ENCODE results near the gene SFXN3. TPM values are rescaled to one million over a fixed set of nuclear protein-coding genes. Genes with fewer than 3 reads are reported as not detected.

The SFXN3 gene
- total RNA-seq, 2 experiments from 2014 or later, result 28.8 to 29.6 TPM

- Mint-ChIP-seq H3K27ac (no peak overlapping the region), H3K4me3 (no peak overlapping the region), H3K9me3 (no peaks in the 10 kb centered on the region), H3K27me3 (peaks cover 34% of the 10 kb centered on the region), H3K36me3 (ENCODE audit: low read depth) (no peaks in the 10 kb centered on the region), H3K4me1 (ENCODE audit: low read depth) (no peaks in the 10 kb centered on the region)
- POLR2A ChIA-PET, result no interaction called here
- no peak for DNase-seq
- intact Hi-C loops (cut with micrococcal nuclease), result no loop called here
- ATAC-seq, result no peak
- no peak for TF ChIP-seq CTCF (IDR thresholded peaks at IDR 0.05)
- CTCF ChIA-PET, result interaction anchor here (1.7 to 14.0 kb wide), 3 partner anchors 29 to 54 kb away, joined by 5 to 507 read pairs (median 24); no protein-coding TSS in a partner anchor
Measured at GRCh38 chr10:101089520-101090299, 58.7 kb downstream of the SFXN3 start.

GRCh38 chr10:101090597-101090996, 59.6 kb downstream of the SFXN3 start:
- Mint-ChIP-seq H3K4me3 (no peak overlapping the region), H3K9me3 (no peaks in the 10 kb centered on the region), H3K27me3 (peaks cover 32% of the 10 kb centered on the region), H3K4me1 (ENCODE audit: low read depth) (peaks cover under 1% of the 10 kb centered on the region), H3K27ac (no peak overlapping the region), H3K36me3 (ENCODE audit: low read depth) (no peaks in the 10 kb centered on the region)
- POLR2A ChIA-PET, result no interaction called here
- CTCF ChIA-PET, result interaction anchor here (2.0 to 14.0 kb wide), 3 partner anchors 11 to 71 kb away, joined by 7 to 507 read pairs (median 8); no protein-coding TSS in a partner anchor
- intact Hi-C loops (cut with micrococcal nuclease), result no loop called here
- ATAC-seq (no peak), DNase-seq (no peak)
- TF ChIP-seq CTCF (IDR thresholded peaks at IDR 0.05), result no peak

Other genes starting within 250 kb of the SFXN3 start
- 10 to 100 TPM; 29.0 to 31.9 TPM for gene SLF2, start 118.3 kb upstream of the SFXN3 start, total RNA-seq
- 1 to 10 TPM; 1.2 to 1.6 TPM for gene SEMA4G, start 61.7 kb upstream of the SFXN3 start, total RNA-seq
- 10 to 100 TPM; 46.0 to 50.9 TPM for gene MRPL43, start 43.7 kb upstream of the SFXN3 start, total RNA-seq
- 10 to 100 TPM; 18.0 to 19.0 TPM for gene TWNK, start 43.7 kb upstream of the SFXN3 start, total RNA-seq
- 10 to 100 TPM; 14.5 to 15.5 TPM for gene LZTS2, start 31.4 kb upstream of the SFXN3 start, total RNA-seq
- under 1 TPM; 0.25 to 0.65 TPM for gene PDZD7, start 105 bp upstream of the SFXN3 start, total RNA-seq
- gene KAZALD1, start 30.8 kb downstream of the SFXN3 start, total RNA-seq, result under 1 TPM; 0.72 to 0.90 TPM
- gene TLX1, start 100.1 kb downstream of the SFXN3 start, total RNA-seq, result not detected
- not detected for gene LBX1, start 198.2 kb downstream of the SFXN3 start, total RNA-seq